Liver (tissue), 9 donors: ENCODE results near the gene TLR10. TPM values are rescaled to one million over a fixed set of nuclear protein-coding genes. Genes with fewer than 3 reads are reported as not detected.

Experiments
- DNase-seq: peaks from one replicate; pipeline ENCODE4 v3.0.0-alpha.2; 2017; ENCODE audit warnings: low spot score
- H3K27ac ChIP-seq, 2 donors: one replicate each; pipeline ENCODE4 v1.7.0; 2013; ENCODE audit warnings: inconsistent platforms in 2 of 2, low read length in 2 of 2, control low read depth in 1 of 2, low read depth in 1 of 2, mild to moderate bottlenecking in 1 of 2
- H3K27me3 ChIP-seq, 4 donors: one replicate each; pipeline versions ENCODE4 v1.6.1 to v1.7.0; 2013; ENCODE audit warnings: low read length in 3 of 4, inconsistent platforms in 1 of 4, mild to moderate bottlenecking in 1 of 4, moderate library complexity in 1 of 4; ENCODE audit not compliant: control insufficient read depth in 4 of 4, insufficient read depth in 4 of 4
- H3K36me3 ChIP-seq, 4 donors: one replicate each; pipeline versions ENCODE4 v1.6.1 to v1.7.0; 2013; ENCODE audit warnings: low read length in 3 of 4, mild to moderate bottlenecking in 3 of 4, low read depth in 1 of 4, moderate library complexity in 1 of 4; ENCODE audit not compliant: control insufficient read depth in 4 of 4, insufficient read depth in 3 of 4
- H3K4me1 ChIP-seq, 4 donors: one replicate each; pipeline versions ENCODE4 v1.6.1 to v1.7.0; 2013; ENCODE audit warnings: low read length in 3 of 4, mild to moderate bottlenecking in 3 of 4, moderate library complexity in 1 of 4; ENCODE audit not compliant: control insufficient read depth in 4 of 4, insufficient read depth in 4 of 4
- H3K4me3 ChIP-seq, 3 donors: one replicate each; pipeline versions ENCODE4 v1.6.1 to v1.7.0; 2013; ENCODE audit warnings: low read length in 3 of 3, control low read depth in 1 of 3, low read depth in 1 of 3, mild to moderate bottlenecking in 1 of 3
- H3K9ac ChIP-seq, 2 donors: one replicate each; pipeline ENCODE4 v1.7.0; 2013; ENCODE audit warnings: low read length in 2 of 2, mild to moderate bottlenecking in 2 of 2, moderate library complexity in 2 of 2, control low read depth in 1 of 2, low read depth in 1 of 2
- H3K9me3 ChIP-seq, 4 donors: one replicate each; pipeline versions ENCODE4 v1.6.1 to v1.7.0; 2013; ENCODE audit warnings: low read length in 3 of 4; ENCODE audit not compliant: control insufficient read depth in 4 of 4
- ATF3 ChIP-seq: IDR thresholded peaks from 2 replicates; pipeline ENCODE4 v1.6.1; 2016; ENCODE audit warnings: antibody characterized with exemption
- EGR1 ChIP-seq, 2 donors: IDR thresholded peaks; 2 replicates each; pipeline ENCODE4 v1.6.1; 2016 to 2018; ENCODE audit warnings: antibody characterized with exemption in 2 of 2, low read depth in 2 of 2
- GABPA ChIP-seq, 2 donors: IDR thresholded peaks in 1 of 2; conservative IDR thresholded peaks in 1 of 2; 2 replicates each; pipeline ENCODE4 v1.6.1; 2016; ENCODE audit warnings: antibody characterized with exemption in 2 of 2, mild to moderate bottlenecking in 1 of 2, moderate library complexity in 1 of 2
- HNF4A ChIP-seq, 2 donors: conservative IDR thresholded peaks; 2 replicates each; pipeline ENCODE4 v1.6.1; 2016; ENCODE audit warnings: antibody characterized with exemption in 2 of 2, mild to moderate bottlenecking in 2 of 2
- HNF4G ChIP-seq: IDR thresholded peaks from 2 replicates; pipeline ENCODE4 v1.6.1; 2016; ENCODE audit warnings: antibody characterized with exemption
- MAX ChIP-seq: IDR thresholded peaks from 2 replicates; pipeline ENCODE4 v1.6.1; 2016; ENCODE audit warnings: antibody characterized with exemption
- NR2F2 ChIP-seq: IDR thresholded peaks from 2 replicates; pipeline ENCODE4 v1.6.1; 2016; ENCODE audit warnings: antibody characterized with exemption
- RAD21 ChIP-seq, 2 donors: IDR thresholded peaks; 2 replicates each; pipeline ENCODE4 v1.6.1; 2016; ENCODE audit warnings: antibody characterized with exemption in 2 of 2, mild to moderate bottlenecking in 2 of 2
- REST ChIP-seq: IDR thresholded peaks from 2 replicates; pipeline ENCODE4 v1.6.1; 2016; ENCODE audit warnings: antibody characterized with exemption, mild to moderate bottlenecking
- RXRA ChIP-seq, 2 donors: IDR thresholded peaks; 2 replicates each; pipeline ENCODE4 v1.6.1; 2017 to 2018; ENCODE audit warnings: antibody characterized with exemption in 2 of 2, mild to moderate bottlenecking in 1 of 2
- SP1 ChIP-seq: IDR thresholded peaks from 2 replicates; pipeline ENCODE4 v1.6.1; 2018; ENCODE audit warnings: antibody characterized with exemption, mild to moderate bottlenecking
- TAF1 ChIP-seq: conservative IDR thresholded peaks from 2 replicates; pipeline ENCODE4 v1.6.1; 2016; ENCODE audit warnings: antibody characterized with exemption, mild to moderate bottlenecking
- YY1 ChIP-seq: IDR thresholded peaks from 2 replicates; pipeline ENCODE4 v1.6.1; 2016; ENCODE audit warnings: antibody characterized with exemption, mild to moderate bottlenecking
- ZBTB33 ChIP-seq: IDR thresholded peaks from 2 replicates; pipeline ENCODE4 v1.6.1; 2016; ENCODE audit warnings: antibody characterized with exemption
- WGBS: extraction: QIAGEN DNeasy Blood & Tissue Kit; methylation state at CpG from one replicate; pipeline ENCODE4 v1.1.7; 2013; 5-methylcytosine and 5-hydroxymethylcytosine counted together
- polyA plus RNA-seq, 2 donors: library from polyadenylated mRNA; stranded (reverse) in 1 of 2; unstranded in 1 of 2; fragments of 200-250 nt in 1 of 2; fragments of >200 nt in 1 of 2; fragmentation: Nextera tagmentation in 1 of 2; extraction: Ambion mirVana in 1 of 2; gene quantifications; one replicate each; pipeline versions ENCODE4 v1.2.1 to v1.2.3, GENCODE V29; 2013 to 2015
- total RNA-seq, 2 donors: library from RNA; depleted of rRNA; stranded (reverse); fragments of >200 nt; gene quantifications; one replicate each; pipeline ENCODE4 v1.2.3, GENCODE V29; 2014
- donor health status: healthy.
- donor health status: healthy.
- donor health status: healthy.
- donor health status: healthy.
- donor health status: healthy.

TLR10 gene
- total and polyA plus RNA-seq, 4 donors, result 0.02 to 1.9 (median 0.11) TPM

GRCh38 chr4:38745881-38746280, 36.9 kb downstream of the TLR10 start:
- Histone ChIP-seq H3K4me1 (no peaks in the 10 kb centered on the region), H3K9me3 (peaks cover 0 to 4% (median under 1%) of the 10 kb centered on the region in 4 donors), H3K27ac (no peak overlapping the region), H3K27me3 (no peaks in the 10 kb centered on the region), H3K4me3 (no peak overlapping the region), H3K9ac (no peak overlapping the region), H3K36me3 (no peaks in the 10 kb centered on the region)
- 94% methylated on average over 5 of the region's 5 CpGs for WGBS
- TF ChIP-seq GABPA (IDR thresholded peaks at IDR 0.05 in 1 of 2, conservative IDR thresholded peaks at IDR 0.05 in 1 of 2) (no peak), RAD21 (IDR thresholded peaks at IDR 0.05) (no peak), SP1 (no peak), ATF3 (no peak), EGR1 (IDR thresholded peaks at IDR 0.05; ENCODE audit: low read depth in 2 of 2) (no peak), HNF4G (no peak)
- DNase-seq, result no peak

- TF ChIP-seq ZBTB33, result no peak
- TF ChIP-seq SP1, result no peak
- TF ChIP-seq MAX, result peak; percentile 11
- no peaks in the 10 kb centered on the region for H3K4me1 ChIP-seq
- H3K27ac ChIP-seq, result no peak overlapping the region
- no peaks in the 10 kb centered on the region for H3K36me3 ChIP-seq
- no peak overlapping the region for H3K9ac ChIP-seq
- H3K9me3 ChIP-seq, result peaks cover 0 to 4% (median under 1%) of the 10 kb centered on the region in 4 donors
- H3K4me3 ChIP-seq, result no peak overlapping the region
- 68% methylated on average over 1 of the region's 1 CpG for WGBS
- H3K27me3 ChIP-seq, result no peaks in the 10 kb centered on the region
- DNase-seq, result no peak
Measured at GRCh38 chr4:38743866-38744265, 38.9 kb downstream of the TLR10 start.

- no peak overlapping the region for H3K27ac ChIP-seq
- no peak overlapping the region for H3K9ac ChIP-seq
- DNase-seq, result no peak
- H3K9me3 ChIP-seq, result no peaks in the 10 kb centered on the region
- no peaks in the 10 kb centered on the region for H3K27me3 ChIP-seq
- 89% methylated on average over 2 of the region's 2 CpGs for WGBS
- TF ChIP-seq NR2F2 (no peak), TAF1 (no peak), EGR1 (IDR thresholded peaks at IDR 0.05; ENCODE audit: low read depth in 2 of 2) (no peak), YY1 (no peak), RAD21 (IDR thresholded peaks at IDR 0.05) (no peak), RXRA (IDR thresholded peaks at IDR 0.05) (no peak), HNF4A (conservative IDR thresholded peaks at IDR 0.05) (no peak), REST (no peak), MAX (no peak), SP1 (no peak), ZBTB33 (no peak)
- H3K4me1 ChIP-seq, result no peaks in the 10 kb centered on the region
- H3K36me3 ChIP-seq, result no peaks in the 10 kb centered on the region
- H3K4me3 ChIP-seq, result no peak overlapping the region
Measured at GRCh38 chr4:38740303-38740702, 42.5 kb downstream of the TLR10 start.
